Smooth muscle cell (in vitro differentiated cells): ENCODE measurements around the gene NKIRAS2. TPM values are rescaled to one million over a fixed set of nuclear protein-coding genes. Genes with fewer than 3 reads are reported as not detected.

Source experiments
- DNase-seq: peaks from one replicate; lab custom pipeline; 2025; ENCODE audit not compliant: unreplicated experiment; lab: John Stamatoyannopoulos, UW
- H2AFZ ChIP-seq: fragments of 200-600 bp; sonication (generic); 2 replicates; pipeline ENCODE4 v1.6.0; 2016; ENCODE audit warnings: antibody characterized with exemption, low read depth, mild to moderate bottlenecking
- H3F3A ChIP-seq: fragments of 200-600 bp; sonication (generic); 2 replicates; pipeline ENCODE4 v1.6.0; 2017; ENCODE audit warnings: antibody characterized with exemption, low read depth
- H3K27ac ChIP-seq: fragments of 200-600 bp; sonication (generic); 2 replicates; pipeline ENCODE4 v1.5.1; 2016; ENCODE audit warnings: low read depth, mild to moderate bottlenecking
- H3K27me3 ChIP-seq: fragments of 200-600 bp; sonication (generic); 2 replicates; pipeline ENCODE4 v1.6.1; 2016; ENCODE audit warnings: low read depth, mild to moderate bottlenecking
- H3K36me3 ChIP-seq: fragments of 200-600 bp; sonication (generic); 2 replicates; pipeline ENCODE4 v1.5.1; 2016; ENCODE audit warnings: low read depth
- H3K4me1 ChIP-seq: fragments of 200-600 bp; sonication (generic); 2 replicates; pipeline ENCODE4 v1.5.1; 2016; ENCODE audit warnings: low read depth
- H3K4me2 ChIP-seq: fragments of 200-600 bp; sonication (generic); 2 replicates; pipeline ENCODE4 v1.6.0; 2016; ENCODE audit warnings: mild to moderate bottlenecking
- H3K4me3 ChIP-seq: fragments of 200-600 bp; sonication (generic); 2 replicates; pipeline ENCODE4 v1.5.1; 2016; ENCODE audit warnings: mild to moderate bottlenecking
- H3K79me2 ChIP-seq: fragments of 200-600 bp; sonication (generic); 2 replicates; pipeline ENCODE4 v1.6.0; 2016; ENCODE audit warnings: low read depth, mild to moderate bottlenecking
- H3K9ac ChIP-seq: fragments of 200-600 bp; sonication (generic); 2 replicates; pipeline ENCODE4 v1.6.0; 2016; ENCODE audit warnings: low read depth
- H3K9me3 ChIP-seq: fragments of 200-600 bp; sonication (generic); replicated peaks from 2 replicates; pipeline ENCODE4 v1.5.1; 2016; ENCODE audit warnings: low read depth
- H4K20me1 ChIP-seq: fragments of 200-600 bp; sonication (generic); 2 replicates; pipeline ENCODE4 v1.6.0; 2016; ENCODE audit warnings: low read depth
- CTCF ChIP-seq: fragments of 200-600 bp; sonication (generic); IDR thresholded peaks from 2 replicates; pipeline ENCODE4 v1.5.1; 2017; ENCODE audit warnings: borderline replicate concordance, mild to moderate bottlenecking, antibody characterized with exemption; ENCODE audit not compliant: insufficient read depth, poor library complexity, severe bottlenecking
- WGBS: methylation state at CpG from one replicate; pipeline ENCODE4 v1.1.7; 2016; ENCODE audit warnings: low lambda C conversion rate; 5-methylcytosine and 5-hydroxymethylcytosine counted together
- polyA plus RNA-seq: library from polyadenylated mRNA; unstranded; fragments of >200 nt; fragmentation: Nextera tagmentation; extraction: Ambion mirVana; gene quantifications from 2 replicates; pipeline ENCODE4 v1.2.1, GENCODE V29; 2016
- total RNA-seq: library from RNA; depleted of rRNA; stranded (reverse); fragments of >200 nt; gene quantifications from 2 replicates; pipeline ENCODE4 v1.2.3, GENCODE V29; 2014

NKIRAS2 gene
- total and polyA plus RNA-seq, 2 experiments from 2014 or later = 21.3 to 50.1 TPM

GRCh38 chr17:42055027-42055426, 35.1 kb downstream of the NKIRAS2 start:
- Histone ChIP-seq H3K4me1 (peaks cover 10% of the 10 kb centered on the region), H4K20me1 (no peaks in the 10 kb centered on the region), H3K27me3 (peaks cover 7% of the 10 kb centered on the region), H3K36me3 (no peaks in the 10 kb centered on the region), H3K9me3 (no peaks in the 10 kb centered on the region), H3K27ac (no peak overlapping the region), H3K79me2 (no peaks in the 10 kb centered on the region), H3K9ac (no peak overlapping the region), H3F3A (no peaks in the 10 kb centered on the region), H2AFZ (no peak overlapping the region), H3K4me2 (no peak overlapping the region), H3K4me3 (no peak overlapping the region)
- no peak for TF ChIP-seq CTCF
- no peak for DNase-seq
- WGBS = 37% methylated on average over 3 of the region's 3 CpGs

- TF ChIP-seq CTCF = no peak
- Histone ChIP-seq H3K4me2 (no peak overlapping the region), H3K27me3 (peaks cover 7% of the 10 kb centered on the region), H3K27ac (no peak overlapping the region), H3K9ac (no peak overlapping the region), H3K79me2 (no peaks in the 10 kb centered on the region), H4K20me1 (no peaks in the 10 kb centered on the region), H3K4me1 (peaks cover 8% of the 10 kb centered on the region), H3F3A (no peaks in the 10 kb centered on the region), H3K36me3 (no peaks in the 10 kb centered on the region), H3K4me3 (no peak overlapping the region), H2AFZ (no peak overlapping the region), H3K9me3 (no peaks in the 10 kb centered on the region)
- no peak for DNase-seq
- WGBS = 23% methylated on average over 6 of the region's 6 CpGs
Measured at GRCh38 chr17:42055496-42055895, 35.6 kb downstream of the NKIRAS2 start.

- H3K4me2 ChIP-seq = no peak overlapping the region
- H3K9ac ChIP-seq = no peak overlapping the region
- peaks cover 7% of the 10 kb centered on the region for H3K27me3 ChIP-seq
- no peaks in the 10 kb centered on the region for H3F3A ChIP-seq
- H3K27ac ChIP-seq = no peak overlapping the region
- H3K4me1 ChIP-seq = peaks cover 8% of the 10 kb centered on the region
- no peaks in the 10 kb centered on the region for H4K20me1 ChIP-seq
- 78% methylated on average over 3 of the region's 3 CpGs for WGBS
- no peaks in the 10 kb centered on the region for H3K36me3 ChIP-seq
- H3K79me2 ChIP-seq = no peaks in the 10 kb centered on the region
- H3K4me3 ChIP-seq = no peak overlapping the region
- no peak for TF ChIP-seq CTCF
- DNase-seq = no peak
- H2AFZ ChIP-seq = no peak overlapping the region
- H3K9me3 ChIP-seq = no peaks in the 10 kb centered on the region
Measured at GRCh38 chr17:42056635-42057034, 36.7 kb downstream of the NKIRAS2 start.

GRCh38 chr17:42058063-42058462, 38.2 kb downstream of the NKIRAS2 start:
- H3K36me3 ChIP-seq = no peaks in the 10 kb centered on the region
- H3K27me3 ChIP-seq = peaks cover 6% of the 10 kb centered on the region
- no peak for DNase-seq
- H3K4me3 ChIP-seq = no peak overlapping the region
- no peaks in the 10 kb centered on the region for H3K9me3 ChIP-seq
- no peaks in the 10 kb centered on the region for H4K20me1 ChIP-seq
- H3K4me2 ChIP-seq = no peak overlapping the region
- H2AFZ ChIP-seq = no peak overlapping the region
- H3K79me2 ChIP-seq = no peaks in the 10 kb centered on the region
- no peaks in the 10 kb centered on the region for H3F3A ChIP-seq
- no peak overlapping the region for H3K27ac ChIP-seq
- 90% methylated on average over 7 of the region's 7 CpGs for WGBS
- H3K9ac ChIP-seq = no peak overlapping the region
- TF ChIP-seq CTCF = no peak
- peaks cover 8% of the 10 kb centered on the region for H3K4me1 ChIP-seq
